HG02870 (cell line): ENCODE results near the gene DIAPH3.
"Not testable (repeated sequence)": the region's sequence is repeated elsewhere in the genome, so short reads cannot be mapped to it uniquely, and the experiment has no call there.

Experiments
- ATAC-seq: cut with Tn5 transposase; IDR thresholded peaks from one replicate; pipeline ENCODE4 v1.9.1; 2021; ENCODE audit warnings: mild to moderate bottlenecking, moderate library complexity; ENCODE audit not compliant: unreplicated experiment

DIAPH3 gene

DNA sequence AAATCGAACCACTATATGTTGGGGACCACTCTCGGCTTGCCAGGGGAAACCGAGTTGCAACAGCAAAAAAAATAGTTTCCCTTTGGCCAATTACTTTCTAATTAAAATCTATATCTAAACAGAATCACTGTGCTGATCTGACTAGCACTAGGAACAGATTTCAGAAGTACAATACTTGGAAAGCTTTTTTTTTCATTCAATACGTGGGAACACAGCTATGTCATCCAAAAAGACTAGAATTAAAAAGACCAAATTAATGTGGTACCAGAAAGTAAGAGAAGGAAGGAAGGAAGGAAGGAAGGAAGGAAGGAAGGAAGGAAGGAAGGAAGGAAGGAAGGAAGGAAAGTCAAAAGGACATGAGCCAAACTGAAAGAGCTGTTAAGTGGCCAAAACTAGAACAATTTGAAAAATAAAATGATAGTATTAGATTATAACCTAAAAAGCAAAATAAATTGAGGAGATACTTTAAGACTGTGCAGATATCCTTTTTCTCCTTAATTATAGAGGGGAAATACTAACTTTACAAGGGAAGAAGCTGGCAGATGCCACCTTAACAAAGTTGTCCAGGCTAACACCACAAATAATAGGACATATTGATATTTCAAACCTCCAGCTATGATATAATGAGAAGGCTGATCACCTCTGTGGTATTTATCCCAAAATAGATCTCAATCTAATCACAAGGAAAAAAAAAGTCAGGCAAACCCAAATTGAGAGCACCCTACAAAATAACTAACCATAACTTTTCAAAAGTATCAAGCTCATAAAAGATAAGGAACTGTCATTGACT, 63.9 kb downstream of the DIAPH3 start:
- ATAC-seq: no peak

DNA sequence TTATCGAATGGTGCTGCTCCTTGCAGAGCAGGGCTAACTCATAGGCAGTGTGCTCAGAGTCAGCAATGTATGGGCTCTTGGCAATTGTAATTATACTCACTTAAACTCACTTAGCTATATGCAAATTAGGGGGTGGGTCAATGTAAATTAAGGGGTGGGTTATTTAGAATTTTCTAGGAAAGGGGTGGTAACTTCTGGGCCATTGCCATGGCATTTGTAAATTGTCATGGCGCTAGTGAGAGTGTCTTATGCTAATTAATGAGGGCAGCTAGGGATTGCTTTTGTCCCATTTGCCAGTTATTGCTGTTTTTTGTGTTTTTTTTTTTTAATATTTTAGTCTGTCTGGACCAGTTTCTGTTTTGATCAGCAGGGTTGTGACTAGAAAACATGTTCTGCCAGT, 68.4 kb downstream of the DIAPH3 start:
- no peak for ATAC-seq

DNA sequence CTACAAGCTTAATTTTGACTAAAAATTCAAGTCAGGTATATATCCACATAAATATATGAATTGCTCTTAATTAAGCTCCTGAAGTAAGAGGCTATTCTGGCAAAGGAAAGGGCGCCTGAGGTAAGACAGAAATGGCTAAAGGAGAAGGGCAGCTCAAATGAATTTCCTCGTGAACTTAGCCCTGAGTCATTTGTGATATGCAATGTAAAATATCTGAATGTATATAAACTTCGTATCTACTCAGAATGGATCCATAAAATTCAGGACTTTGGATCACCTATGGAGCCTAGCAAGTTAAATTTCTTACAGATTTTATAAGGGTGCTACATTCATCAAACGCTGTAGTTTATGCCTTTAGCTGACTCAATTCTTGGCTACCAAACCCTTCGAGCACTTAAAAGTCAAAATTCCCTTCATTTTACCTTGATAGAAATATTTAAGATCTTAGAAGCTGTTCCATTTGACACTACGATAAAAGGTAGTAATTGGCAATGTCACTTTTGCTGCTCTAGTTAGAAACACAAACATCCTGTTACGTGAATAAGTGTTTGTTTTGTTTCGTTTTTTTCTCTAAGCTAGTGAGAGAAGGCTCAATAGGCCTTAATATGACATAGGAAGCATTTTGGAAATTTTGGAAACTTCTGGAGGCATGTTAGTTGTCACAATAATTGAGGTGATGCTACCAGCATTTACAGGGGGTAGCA, 69.2 kb downstream of the DIAPH3 start:
- no peak for ATAC-seq

DNA sequence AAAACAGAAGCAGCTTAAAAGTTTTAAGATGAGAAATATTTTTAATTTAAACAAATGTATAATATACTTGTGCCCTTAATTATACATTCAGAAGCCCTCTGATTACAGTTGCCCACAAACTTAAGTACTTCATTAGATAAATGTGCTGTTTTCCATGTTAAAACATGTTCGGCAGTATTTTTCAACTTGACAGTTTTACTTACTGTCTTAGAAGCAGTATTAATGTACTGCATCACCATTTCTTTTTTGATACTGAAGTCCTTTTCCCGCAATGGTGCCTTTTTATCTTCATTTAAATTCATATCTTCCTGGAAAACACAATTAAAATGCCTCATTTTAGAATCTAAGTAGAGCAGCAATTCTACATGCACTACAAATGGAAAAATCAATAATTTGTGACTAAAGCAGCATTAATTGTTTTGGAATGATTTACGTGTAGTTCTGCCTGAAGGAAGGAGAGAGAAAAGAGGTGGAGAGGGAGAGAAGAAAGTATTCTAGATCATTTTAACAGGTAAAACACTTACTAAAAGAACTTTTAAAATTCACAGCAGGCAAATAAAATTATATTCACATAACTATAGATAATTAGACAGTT, 70.2 kb downstream of the DIAPH3 start:
- ATAC-seq: no peak

DNA sequence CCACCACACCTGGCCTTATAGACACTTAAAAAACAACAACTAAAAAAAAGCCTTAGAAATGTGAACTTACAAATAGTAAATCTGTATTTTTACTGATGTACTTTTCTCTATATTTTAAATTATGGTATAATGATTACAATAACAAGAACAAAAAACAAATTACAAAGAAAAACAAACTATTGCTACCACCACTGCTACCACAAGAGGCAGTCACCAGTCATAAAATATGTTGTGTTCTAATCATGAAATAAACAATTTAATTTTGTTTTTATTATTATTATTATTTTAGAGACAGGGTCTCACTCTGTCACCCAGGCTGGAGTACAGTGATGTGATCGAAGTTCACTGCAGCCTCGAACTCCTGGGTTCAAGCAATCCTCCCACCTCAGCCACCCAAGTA, 72.2 kb downstream of the DIAPH3 start:
- no peak for ATAC-seq

DNA sequence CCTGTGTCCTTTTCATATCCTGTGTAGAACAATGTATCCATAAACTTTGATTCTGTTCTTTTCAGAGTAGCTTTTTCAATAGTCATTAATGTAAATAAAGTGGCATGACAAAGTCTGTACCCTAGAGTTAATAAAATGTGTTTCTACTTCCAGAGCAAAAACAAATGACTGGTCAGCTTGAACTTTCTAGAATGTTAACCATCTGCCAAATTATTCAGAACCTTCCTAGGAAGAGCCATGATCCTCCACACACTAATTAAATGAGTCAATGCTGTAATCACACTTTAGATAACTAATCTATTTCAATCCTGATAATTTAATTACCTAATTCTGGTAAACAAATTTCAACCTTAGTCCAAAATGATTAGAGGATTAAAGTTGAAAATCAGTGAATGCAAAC, 73.2 kb downstream of the DIAPH3 start:
- no peak for ATAC-seq

DNA sequence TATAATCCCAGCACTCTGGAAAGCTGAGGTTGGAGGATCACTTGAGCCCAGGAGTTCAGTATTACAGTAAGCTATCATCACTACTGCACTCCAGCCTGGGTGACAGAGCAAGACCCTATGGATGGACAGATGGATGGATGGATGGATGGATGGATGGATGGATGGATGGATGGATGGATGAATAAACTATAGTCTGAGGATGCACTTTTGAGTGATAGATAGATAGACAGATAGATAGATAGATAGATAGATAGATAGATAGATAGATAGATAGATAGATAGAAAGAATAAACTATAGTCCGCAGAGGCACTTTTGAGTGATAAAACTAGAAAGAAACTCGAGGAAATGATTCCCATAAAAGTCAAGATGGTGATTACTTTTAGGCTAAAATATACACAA, 79.9 kb downstream of the DIAPH3 start:
- not testable (repeated sequence) for ATAC-seq

DNA sequence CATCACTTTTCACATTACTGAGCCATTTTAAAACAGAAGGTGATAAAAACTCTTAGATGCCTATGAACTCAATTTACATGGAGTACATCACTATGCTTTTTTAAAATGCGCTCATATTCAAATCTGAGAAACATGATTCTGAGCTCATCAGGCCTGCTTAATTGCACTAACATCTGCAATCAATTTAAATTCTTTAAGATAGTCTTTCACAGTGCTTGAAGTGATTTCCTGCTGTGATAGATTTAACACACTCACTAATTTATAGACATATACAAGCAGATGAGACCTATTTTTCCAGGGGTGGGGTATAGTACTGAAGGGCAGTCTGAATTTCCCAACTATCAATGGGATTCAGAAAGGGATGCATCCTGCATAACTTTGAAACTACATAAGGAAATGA, 82.9 kb downstream of the DIAPH3 start:
- no peak for ATAC-seq

DNA sequence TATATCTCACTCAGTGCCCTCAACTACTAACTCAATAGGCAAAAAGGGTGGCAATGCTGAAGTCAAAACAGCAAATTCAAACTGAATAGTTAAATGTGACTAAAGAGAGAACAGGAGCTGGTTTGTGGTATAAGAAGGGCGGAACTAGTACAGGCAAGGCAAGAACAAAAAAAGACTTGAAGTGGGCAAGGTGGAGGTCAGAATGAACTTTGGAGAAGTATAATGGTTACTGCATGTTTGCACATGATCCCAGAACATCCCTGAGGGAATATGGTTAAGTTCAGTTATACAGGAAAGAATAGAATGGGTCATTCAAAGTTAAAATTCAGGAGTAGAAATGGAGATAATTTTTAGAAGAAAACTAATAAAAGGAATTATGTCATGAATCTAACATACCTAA, 85.5 kb downstream of the DIAPH3 start:
- ATAC-seq: no peak

DNA sequence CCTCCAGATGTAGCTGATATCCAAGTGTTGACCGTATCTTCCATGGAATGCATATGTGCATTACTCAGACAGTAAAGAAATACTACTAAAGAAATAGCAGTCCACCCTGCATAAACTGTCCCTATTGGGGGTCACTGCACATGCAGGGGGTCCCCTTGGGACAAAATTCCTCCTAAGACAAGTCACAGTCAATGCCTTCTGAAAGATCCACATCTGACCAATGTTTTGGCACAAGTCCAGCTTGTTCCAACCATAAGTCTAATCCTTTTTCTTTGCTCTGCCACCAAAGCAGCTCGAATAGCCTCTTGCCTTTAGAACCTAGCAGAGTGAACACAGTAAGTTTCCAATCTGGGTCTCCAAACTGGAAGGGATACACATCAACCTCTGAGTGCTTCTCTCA, 87.9 kb downstream of the DIAPH3 start:
- no peak for ATAC-seq

DNA sequence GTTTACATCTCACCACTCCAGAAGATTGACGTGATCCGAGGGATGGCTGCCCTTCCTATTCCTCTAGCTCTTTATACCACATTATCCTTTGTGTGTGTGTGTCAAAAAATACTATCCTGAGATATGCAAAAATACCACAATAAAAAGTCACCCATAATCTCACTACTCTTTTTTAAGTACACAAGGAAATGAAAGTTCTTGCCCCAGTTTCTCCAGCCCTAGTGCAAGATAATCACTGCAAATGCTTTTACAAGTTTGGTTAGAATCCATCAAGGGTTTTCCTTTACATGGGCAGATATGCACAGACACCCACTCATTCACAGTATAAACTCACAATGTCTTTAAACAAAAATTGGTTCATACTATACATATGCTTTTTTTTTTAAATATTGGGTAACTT, 89.3 kb downstream of the DIAPH3 start:
- ATAC-seq: peak; percentile 71

DNA sequence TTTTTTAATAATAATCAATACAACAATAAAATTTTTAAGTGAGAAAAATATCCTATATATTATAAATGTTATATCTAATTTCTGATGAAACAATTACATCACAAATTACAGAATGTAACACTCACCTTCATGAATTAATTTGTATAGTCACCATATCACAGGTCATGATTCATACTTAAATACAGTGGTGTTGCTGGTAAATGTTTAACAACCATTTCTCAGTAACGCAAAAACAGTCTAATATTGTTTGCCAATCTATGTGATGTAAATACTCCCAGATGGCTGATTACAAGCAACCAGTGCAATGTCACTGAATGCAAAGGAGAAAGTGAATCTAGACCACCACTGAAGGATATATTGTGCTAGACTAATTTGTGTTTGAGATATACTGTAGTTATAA, 97.5 kb downstream of the DIAPH3 start:
- no peak for ATAC-seq

DNA sequence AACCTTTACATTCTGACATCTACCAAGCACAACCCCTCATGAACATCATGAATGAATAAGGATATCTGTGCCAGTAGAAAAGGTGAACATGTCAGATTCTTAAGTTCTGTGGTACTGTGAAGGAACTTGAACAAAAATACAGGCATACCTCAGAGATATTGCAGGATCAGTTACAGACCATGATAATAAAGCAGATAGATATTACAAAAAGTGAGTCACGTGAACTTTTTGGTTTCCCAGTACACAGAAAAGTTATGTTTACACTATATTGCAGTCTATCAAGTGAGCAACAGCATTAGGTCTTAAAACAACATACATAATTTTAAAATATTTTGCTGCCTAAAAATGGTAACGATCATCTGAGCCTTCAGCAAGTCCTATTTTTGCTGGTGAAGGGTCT, 101.2 kb downstream of the DIAPH3 start:
- no peak for ATAC-seq

DNA sequence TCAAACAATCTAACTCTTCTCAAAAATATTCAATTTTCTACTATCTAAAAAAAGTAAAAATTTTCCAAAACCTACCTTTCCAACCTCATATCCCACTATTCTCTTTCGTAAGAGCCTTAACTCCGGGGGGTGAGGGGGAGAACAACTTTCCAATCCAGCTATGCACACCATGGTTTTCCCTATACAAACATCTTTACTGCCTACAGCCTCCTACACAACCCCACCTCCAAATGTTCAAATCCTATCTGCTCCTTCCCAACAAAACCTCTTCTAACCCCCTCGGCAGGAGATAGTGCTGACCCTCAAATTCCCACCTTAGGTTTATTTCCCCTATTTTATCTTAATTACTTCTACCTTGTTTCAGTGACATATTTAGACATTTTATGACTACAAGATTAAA, 102.0 kb downstream of the DIAPH3 start:
- no peak for ATAC-seq

DNA sequence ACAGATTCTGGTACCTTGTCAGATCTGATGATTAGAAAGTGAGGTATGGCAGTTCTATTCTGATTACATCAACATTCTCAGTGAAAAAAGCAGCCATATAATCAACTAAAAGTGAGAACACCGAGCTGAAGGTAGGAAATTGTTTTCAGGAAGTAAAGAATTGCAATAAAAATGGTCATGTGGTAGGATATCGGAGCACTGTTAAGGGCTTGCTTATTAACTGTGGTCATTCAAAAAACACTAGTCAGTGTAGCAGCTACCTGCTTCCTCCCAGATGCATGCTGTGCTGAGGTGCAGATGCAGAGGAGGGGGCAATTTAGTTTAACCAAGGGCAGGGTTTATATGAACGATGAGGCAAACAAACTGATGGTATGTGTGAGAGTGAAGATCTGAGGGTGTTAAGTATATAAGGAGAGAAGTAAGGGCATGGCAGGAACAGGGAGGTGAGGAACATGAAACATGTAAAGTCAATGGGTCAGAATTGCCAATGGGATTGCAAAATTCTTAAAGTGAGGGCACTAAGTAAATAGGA, 111.9 kb downstream of the DIAPH3 start:
- ATAC-seq: no peak

DNA sequence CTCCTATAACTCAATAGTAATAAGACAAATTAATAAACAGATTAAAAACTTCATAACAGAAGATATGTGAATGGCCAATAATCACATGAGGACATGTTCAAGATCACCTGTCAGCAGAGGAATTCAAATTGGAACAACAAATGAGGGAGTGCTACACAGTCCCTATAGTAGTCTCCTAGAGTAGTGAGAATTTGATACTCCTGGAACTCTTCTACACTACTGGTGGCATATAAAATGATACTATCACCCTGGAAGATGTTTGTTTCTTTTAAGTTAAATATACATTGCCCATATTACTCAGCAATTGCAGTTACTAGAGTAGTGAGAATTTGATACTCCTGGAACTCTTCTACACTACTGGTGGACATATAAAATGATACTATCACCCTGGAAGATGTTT, 115.4 kb downstream of the DIAPH3 start:
- ATAC-seq: not testable (repeated sequence)

DNA sequence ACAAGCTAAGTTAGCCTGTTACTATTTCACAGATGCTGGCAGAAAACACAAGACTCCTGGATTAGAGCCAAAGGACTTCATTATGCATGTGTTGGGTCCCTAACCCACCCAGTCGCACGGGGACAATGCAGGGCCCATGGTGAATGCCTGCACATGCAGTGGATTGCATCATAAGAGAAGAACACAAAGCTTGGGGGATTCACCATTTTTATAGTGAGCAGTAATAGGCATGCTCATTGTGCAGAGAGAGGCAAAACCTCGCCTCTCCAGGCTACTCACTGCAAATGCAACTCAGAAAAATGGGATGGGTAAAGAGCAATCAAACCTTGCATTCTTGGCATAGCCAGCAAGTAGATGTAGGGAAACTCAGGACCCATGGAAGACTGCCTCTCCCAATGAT, 115.8 kb downstream of the DIAPH3 start:
- no peak for ATAC-seq

DNA sequence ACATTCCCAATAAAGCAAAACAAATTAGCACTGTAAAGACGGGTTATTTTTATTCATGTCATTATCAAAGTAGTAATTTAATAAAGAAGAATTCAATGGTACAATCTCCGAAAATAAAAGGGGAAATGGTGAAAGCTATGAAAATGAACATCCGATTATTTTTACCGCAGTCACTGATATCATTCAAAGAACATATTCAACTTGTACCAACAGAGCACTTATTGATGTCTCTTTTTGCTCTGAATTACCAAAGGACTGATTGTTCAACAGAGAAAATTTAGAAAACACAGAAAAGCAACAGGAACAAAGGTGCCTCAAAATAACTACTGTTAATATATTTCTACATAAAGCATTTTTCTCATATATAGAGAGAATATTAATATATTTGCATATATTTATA, 119.4 kb downstream of the DIAPH3 start:
- no peak for ATAC-seq

DNA sequence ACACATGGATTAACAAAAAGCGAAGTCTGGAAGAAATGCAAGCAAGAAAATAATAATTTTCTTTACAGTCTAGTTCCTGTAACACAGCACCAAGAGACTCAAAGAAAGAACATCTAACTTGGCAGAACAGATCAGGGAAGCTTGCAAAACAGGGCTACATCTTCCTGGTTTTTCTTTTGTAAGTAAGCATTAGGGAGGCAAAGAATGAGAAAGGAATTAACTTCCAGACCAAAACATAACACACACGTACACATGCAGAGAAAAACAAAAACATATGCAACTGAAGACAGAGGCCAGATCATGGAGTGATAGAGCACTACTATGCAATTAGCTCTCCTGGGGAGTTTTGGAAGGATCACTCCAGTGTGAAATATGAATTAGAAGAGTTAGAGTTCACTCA, 120.5 kb downstream of the DIAPH3 start:
- ATAC-seq: no peak

DNA sequence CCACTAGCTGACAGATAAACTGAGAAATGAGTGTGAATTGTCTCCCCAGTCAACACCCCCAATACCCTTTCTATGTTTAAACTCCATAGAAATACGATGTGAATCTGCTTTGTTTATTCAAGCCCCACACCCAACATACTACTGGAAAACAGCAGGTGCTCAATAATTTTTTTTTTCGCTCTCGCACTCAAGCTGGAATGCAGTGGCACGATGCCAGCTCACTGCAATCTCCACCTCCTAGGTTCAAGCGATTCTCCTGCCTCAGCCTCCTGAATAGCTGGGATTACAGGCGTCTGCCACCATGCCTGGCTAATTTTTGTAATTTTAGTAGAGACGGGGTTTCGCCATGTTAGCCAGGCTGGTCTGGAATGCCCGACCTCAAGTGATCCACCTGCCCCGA, 123.1 kb downstream of the DIAPH3 start:
- ATAC-seq: not testable (repeated sequence)

DNA sequence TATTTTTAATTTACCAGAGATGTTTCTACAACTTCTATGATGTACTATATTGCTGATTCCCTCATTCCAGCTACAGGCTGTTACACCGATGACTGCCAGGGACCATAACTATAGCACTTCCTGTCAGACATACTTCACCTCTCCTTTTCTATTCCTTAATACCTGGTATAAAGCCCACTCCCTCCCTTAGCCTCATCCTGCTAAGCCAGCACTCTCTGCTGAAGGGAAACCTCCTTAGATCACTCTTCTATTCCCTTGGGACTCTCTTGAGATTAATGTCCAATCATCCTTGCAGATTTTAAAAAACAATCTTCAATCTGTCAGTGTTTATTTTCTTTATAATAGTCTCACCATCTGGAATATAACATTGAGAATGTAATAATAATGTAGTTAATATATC, 127.9 kb downstream of the DIAPH3 start:
- no peak for ATAC-seq

DNA sequence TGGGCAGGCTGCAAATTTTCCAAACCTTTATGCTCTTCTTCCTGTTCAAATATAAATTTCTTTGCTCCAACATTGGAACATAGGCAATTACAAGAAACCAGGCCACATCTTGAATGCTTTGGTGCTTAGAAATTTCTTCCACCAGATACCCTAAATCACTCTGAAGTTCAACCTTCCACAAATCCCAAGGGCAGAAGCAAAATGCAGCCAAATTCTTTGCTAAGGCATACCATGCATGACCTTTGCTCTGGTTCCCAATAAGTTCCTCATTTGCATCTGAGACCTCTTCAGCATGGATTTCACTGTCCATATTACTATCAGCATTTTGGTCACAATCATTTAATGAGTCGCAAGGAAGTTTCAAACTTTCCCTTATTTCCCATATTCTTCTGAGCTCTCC, 130.9 kb downstream of the DIAPH3 start:
- ATAC-seq: no peak
